Epithelial cell of esophagus (primary cell): ENCODE data around the gene KRT74.

Experiments
- DNase-seq: peaks from one replicate; pipeline ENCODE4 v3.0.0; 2010; ENCODE audit warnings: low read depth
- H3K4me3 ChIP-seq: 2 replicates; pipeline ENCODE4 v1.5.1; 2011; ENCODE audit warnings: mild to moderate bottlenecking, low read length, control low read depth
- TF ChIP-seq, protein P1 (sequence below): IDR thresholded peaks from 2 replicates; pipeline ENCODE4 v1.5.1; 2011; ENCODE audit warnings: low read depth, mild to moderate bottlenecking, low read length, control low read depth, inconsistent platforms; ENCODE audit not compliant: insufficient read depth; ENCODE audit errors: missing control alignments

Gene KRT74

DNA sequence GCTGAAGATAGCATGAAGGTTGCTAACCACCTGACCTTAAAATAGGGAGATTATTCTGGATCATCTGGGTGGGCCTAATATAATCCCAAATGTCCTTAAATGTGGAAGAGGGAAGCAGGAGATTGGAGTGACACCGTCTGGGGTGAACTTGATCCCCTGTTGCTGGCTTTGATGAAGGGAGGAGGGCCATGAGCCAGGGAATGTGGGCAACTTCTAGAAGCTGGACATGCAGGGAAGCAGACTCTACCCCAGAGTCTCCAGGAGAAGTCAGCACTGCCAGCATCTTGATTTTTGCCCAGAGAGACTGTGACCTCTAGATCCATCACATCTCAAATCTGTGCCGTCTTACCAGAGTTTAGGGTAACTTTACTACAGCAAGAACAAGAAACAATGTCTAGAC is 44.2 kb downstream of the KRT74 start:
- TF ChIP-seq, protein P1, sequence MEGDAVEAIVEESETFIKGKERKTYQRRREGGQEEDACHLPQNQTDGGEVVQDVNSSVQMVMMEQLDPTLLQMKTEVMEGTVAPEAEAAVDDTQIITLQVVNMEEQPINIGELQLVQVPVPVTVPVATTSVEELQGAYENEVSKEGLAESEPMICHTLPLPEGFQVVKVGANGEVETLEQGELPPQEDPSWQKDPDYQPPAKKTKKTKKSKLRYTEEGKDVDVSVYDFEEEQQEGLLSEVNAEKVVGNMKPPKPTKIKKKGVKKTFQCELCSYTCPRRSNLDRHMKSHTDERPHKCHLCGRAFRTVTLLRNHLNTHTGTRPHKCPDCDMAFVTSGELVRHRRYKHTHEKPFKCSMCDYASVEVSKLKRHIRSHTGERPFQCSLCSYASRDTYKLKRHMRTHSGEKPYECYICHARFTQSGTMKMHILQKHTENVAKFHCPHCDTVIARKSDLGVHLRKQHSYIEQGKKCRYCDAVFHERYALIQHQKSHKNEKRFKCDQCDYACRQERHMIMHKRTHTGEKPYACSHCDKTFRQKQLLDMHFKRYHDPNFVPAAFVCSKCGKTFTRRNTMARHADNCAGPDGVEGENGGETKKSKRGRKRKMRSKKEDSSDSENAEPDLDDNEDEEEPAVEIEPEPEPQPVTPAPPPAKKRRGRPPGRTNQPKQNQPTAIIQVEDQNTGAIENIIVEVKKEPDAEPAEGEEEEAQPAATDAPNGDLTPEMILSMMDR, result no peak
- no peak overlapping the region for H3K4me3 ChIP-seq
- DNase-seq, result no peak

DNA sequence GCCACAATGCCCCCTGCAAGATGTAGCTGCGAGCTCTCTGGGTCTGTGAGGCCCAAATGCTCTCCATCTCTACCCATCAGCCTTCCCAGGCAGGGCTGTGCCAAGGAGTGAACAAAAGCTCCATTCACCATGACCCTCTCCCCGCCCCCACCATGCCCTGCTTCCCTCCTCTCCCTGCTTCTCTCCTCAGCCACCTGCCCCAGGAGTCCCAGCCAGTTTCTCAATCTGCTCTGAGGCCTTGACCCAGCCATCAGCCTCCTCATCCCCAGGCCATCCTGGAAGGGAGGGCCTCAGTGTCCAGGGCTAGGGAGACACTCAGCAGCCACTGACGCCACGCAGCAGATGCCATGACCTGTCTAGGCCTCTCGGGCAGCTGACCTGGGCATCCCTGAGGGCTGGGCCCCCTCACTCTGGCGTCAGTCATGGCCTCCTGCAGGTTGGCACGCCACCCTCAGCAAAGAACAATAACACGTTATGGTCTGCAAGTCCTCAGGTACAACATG is 45.0 kb downstream of the KRT74 start:
- TF ChIP-seq, protein P1, result no peak
- DNase-seq, result no peak
- H3K4me3 ChIP-seq, result no peak overlapping the region

DNA sequence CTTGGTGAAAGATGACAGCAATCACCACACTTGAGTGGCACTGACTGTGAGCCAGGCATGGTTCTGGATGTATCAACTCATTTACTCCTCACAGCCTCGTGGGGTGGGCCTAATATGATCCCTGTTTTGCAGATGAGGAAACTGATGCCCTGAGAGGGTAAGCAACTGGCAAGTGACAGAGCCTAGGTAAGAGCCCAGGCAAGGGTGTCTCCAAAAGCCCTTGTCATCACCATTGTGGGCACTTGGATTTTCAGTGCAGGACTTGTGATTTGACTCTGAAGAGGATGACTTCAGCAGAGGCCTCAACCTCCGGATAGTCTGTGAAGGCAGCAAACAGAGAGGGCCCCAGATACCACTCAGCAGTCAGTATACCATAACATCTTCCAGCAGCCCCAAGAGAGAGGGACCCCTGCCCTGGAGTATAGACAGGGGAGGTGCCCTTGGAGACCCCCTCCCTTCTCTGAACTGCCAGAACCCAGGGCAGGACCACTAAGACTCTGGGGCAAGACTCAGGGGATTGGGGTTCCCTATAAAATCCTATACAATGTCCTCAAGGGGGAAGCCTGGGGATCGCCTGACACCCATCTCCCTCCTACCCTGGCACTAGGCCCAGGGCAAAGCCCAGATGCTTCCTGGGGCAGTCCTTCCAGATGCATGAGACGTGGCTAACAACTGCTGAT is 46.4 kb downstream of the KRT74 start:
- TF ChIP-seq, protein P1, result no peak
- H3K4me3 ChIP-seq, result no peak overlapping the region
- DNase-seq, result no peak

DNA sequence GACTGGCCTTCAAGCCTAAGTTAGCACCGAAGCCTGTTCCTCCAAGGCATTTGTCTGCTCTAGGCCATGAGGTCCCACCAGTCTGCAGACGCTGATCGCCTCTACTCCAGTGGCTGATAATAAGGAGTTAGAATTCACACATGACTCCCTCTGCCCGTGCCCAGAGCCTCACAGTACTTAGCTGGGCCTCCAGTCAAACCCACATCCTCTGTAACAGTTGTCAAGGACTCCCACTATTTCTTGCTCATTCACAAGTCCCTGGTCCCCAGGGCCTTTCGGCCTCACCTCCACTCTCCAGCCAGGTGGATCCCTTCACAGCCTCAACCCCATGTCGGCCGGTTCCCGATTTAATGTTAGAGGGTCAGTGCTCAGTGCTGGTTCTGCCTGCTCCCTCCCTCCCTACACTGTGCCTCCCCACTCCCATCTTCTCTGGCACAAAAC is 47.1 kb downstream of the KRT74 start:
- no peak for DNase-seq
- TF ChIP-seq, protein P1, result no peak

DNA sequence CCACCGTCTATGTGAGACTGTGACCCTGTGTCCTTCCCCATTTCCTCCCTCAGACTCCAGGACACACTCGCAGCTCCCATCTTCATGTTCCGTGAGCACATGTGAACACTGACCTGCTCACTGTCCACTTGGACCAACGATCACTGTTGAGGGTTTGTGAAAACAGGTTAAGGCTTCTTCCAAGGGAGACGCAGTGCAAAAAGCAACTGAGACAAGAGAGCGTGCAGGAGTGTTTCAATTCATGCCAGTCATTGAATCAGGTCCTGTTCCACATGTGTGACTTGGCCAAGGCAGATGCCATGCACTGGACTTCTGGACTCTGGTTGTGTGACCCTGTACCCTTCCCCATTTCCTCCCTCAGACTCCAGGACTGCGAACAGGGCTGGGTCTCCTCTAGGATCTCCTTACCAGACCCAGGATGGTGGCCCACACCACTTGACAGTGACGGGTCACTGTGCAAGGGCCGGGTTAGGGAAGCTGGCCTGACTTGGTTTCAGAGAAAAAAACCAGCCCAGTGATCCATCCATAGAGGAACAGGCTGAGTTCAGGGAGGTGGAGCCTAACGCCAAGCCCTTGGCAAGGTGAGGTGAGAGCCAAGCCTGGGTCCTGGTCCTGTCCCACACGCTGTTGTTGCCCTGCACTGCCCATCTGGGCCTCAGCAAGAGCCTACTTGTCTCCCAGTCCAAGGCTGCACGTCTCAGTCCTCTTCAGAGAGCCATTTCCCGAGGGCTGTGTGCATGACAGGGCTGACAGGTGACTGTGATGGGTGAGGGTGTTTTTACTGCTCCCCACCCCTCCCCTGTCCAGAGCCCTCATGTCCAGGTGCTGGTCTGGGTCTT is 47.8 kb downstream of the KRT74 start:
- H3K4me3 ChIP-seq, result peak overlapping the region; percentile 24
- TF ChIP-seq, protein P1, result no peak
- no peak for DNase-seq

More for the DNA sequence above, 47.1 kb downstream of the KRT74 start:
- no peak overlapping the region for H3K4me3 ChIP-seq

DNA sequence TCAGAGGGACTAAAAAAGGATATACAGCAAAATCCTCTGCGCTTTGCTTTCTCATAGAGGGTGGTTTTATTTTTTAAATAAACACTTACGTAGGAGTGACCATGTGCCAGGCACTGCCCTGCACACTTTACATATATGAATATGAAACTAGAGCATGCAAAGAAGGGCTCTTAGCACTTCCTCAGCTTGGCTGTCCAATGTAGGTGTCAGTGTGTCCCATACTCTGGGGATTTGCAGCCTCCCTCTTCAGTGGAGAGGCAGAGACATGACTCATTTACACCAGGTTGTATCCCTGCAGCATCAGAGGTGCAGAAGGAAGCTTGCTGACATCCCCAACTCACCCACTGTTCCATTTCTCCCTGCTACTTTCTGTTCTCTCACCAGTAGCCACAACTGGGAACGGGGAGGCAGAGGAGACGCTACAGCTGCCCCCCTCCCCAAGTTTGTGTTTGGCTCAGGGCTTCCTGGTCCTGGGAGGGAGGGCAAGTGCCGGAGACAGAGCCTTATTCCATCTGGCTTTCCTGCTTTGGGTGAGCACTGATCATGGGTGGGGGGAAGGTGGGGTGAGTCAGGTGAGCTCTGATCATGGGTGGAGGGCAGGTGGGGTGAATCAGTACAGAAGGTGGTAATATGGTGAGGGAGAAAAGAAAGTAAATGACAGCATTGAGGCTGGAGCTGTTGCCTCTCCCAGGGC is 48.6 kb downstream of the KRT74 start:
- peak overlapping the region; percentile 24 for H3K4me3 ChIP-seq
- DNase-seq, result peak; percentile 85
- TF ChIP-seq, protein P1, result no peak
